HG02981 (cell line): ENCODE measurements around the gene BEST1.

Source experiments
- ATAC-seq: cut with Tn5 transposase; IDR thresholded peaks from one replicate; pipeline ENCODE4 v1.9.1; 2021; ENCODE audit warnings: mild to moderate bottlenecking, moderate library complexity; ENCODE audit not compliant: unreplicated experiment

The BEST1 gene

GRCh38 chr11:61950035-61950547, at the start of gene BEST1:
Gene BEST1 (plus strand): TSS chr11:61950351. CDS start chr11:61951807, 1,456 bp downstream.
- ATAC-seq, result no peak

GRCh38 chr11:61901397-61901796, 48.8 kb upstream of the BEST1 start:
- no peak for ATAC-seq

GRCh38 chr11:61902313-61902712, 47.8 kb upstream of the BEST1 start:
- ATAC-seq, result no peak

- ATAC-seq, result no peak
Measured at GRCh38 chr11:61903845-61904244, 46.3 kb upstream of the BEST1 start.

GRCh38 chr11:61904539-61905048, 45.6 kb upstream of the BEST1 start:
- ATAC-seq, result no peak

DNA sequence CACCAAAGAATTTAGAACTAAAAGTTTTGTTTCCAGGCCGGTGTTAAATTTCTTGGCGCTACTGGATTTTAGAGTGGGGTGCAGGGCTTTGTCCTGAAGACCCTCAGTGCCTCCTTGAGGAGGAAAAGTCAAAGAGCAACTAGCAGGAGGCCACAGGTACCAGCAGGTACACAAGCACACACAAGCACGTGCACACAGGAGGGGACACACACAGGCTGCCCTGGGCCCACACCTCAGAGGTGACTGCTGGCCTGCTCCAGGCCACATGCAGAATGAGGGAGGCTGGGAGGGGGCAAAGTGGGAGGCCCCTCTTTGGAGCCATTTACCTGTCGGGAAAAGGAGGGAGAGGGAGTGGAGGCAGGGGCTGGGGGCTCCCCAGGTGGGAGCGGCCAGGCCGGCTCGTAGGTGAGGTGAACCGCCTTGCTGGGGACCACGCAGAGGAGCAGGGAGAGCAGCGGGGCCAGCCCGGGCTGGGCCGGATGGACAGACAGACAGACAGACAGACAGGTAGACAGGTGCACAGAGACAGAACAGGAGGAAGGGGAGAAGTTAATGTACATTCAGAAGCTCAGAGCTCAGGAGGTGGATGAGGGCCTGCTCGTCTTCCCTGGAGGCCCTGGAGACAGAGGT, 45.0 kb upstream of the BEST1 start:
- ATAC-seq, result no peak

DNA sequence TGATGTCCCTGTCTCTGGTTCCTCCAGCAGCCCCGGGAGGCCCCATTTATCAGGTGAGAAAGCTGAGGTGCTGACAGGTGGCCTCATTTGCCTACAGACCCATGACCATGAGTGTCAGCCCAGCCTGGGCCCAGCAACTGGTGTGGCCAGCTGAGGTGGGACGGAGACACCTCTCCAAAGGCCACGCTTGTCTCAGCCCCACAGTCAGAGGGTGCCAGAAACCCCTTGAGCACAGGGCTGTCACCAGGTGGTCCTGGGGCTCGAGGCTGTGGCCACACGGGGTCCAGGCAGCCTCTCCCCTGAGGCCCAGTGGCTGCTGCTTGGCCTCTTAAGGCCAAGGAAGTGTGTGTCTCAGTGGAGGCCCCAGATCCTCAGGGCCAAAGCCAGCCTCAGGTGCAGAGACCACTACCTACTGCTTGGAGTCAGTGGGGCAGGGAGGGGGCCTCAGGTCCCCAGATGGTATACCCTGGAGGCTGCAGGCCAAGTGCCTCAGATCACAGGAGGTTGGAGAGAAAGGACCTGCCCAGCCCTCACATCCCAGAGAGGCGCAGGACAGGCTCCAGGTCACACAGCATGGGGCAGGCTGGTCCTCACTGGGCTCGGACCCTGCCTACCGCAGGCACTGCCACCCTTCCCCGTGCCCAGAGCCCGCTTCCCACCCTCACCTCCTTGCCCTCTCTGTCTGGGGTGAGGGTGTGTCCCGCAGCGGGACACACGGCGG, 44.2 kb upstream of the BEST1 start:
- ATAC-seq, result no peak

DNA sequence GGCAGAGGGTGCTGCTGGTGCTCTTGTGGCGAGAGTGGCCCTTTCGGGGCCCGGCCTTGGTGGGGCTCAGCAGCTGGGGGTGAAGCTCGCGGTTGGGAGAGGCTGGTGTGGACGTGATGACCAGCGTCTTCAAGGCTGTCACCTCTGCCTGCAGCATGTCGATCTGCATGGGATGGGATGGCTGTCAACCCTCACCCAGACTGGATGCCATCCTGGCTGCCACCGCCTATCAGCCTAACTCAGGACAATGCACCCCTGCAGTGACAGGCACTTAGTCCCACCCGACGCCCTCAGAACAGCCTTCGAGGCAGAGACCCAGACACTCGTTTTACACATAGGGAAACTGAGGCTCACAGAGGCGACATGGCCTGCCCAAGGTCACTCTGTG, 43.6 kb upstream of the BEST1 start:
- ATAC-seq, result no peak

- no peak for ATAC-seq
Measured at GRCh38 chr11:61907282-61907681, 42.9 kb upstream of the BEST1 start.

GRCh38 chr11:61907871-61908729, 42.1 kb upstream of the BEST1 start:
- ATAC-seq, result no peak

- ATAC-seq, result no peak
Measured at GRCh38 chr11:61908730-61909316, 41.3 kb upstream of the BEST1 start.

- ATAC-seq, result no peak
Measured at GRCh38 chr11:61910187-61911127, 39.7 kb upstream of the BEST1 start.

DNA sequence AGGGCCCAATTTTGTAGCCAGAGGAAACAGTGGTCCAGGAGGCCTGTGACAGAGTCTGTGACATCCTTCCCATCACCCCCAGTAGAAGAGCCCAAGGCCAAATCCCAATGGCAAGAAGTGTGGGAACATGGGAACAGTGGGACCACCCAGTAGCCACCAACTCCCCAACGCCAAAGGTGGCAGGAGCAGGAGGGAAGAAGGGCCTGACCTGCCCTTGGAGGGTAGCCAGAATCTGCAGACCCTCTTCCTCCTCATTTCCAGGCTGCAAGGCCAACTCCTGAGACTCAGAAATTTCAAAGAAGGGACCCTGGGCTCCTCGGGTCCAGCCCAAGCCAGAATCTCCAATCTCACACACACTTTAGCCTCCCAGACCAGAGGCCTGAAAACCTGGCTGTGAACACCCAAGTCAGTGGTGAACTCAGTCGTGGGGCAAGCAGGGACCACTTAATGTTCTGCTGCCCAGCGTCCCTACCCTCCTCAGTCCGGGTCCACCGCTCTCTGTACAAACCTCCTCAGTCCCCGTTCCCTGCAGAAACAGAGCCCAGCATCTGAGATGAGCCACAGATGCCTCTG, 38.9 kb upstream of the BEST1 start:
- ATAC-seq, result no peak

GRCh38 chr11:61911701-61912529, 38.2 kb upstream of the BEST1 start:
- no peak for ATAC-seq

DNA sequence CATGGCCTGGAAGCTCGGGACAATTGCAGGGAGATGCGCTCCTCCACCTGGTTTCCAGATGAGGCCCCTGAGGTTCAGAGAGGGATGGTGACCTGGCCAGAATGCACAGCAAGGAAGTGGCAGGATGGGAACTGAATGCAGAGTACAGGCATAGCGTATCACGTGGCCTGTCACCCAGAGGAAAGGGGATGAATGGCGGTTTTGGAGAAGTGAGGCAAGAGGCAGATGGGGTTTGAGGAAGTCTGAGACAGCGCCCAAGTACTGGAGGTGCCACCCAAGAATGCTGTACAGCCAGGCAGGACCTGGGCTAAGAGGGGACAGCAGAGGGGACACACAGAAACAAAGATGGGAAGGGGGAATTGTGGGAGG, 37.6 kb upstream of the BEST1 start:
- ATAC-seq, result no peak

DNA sequence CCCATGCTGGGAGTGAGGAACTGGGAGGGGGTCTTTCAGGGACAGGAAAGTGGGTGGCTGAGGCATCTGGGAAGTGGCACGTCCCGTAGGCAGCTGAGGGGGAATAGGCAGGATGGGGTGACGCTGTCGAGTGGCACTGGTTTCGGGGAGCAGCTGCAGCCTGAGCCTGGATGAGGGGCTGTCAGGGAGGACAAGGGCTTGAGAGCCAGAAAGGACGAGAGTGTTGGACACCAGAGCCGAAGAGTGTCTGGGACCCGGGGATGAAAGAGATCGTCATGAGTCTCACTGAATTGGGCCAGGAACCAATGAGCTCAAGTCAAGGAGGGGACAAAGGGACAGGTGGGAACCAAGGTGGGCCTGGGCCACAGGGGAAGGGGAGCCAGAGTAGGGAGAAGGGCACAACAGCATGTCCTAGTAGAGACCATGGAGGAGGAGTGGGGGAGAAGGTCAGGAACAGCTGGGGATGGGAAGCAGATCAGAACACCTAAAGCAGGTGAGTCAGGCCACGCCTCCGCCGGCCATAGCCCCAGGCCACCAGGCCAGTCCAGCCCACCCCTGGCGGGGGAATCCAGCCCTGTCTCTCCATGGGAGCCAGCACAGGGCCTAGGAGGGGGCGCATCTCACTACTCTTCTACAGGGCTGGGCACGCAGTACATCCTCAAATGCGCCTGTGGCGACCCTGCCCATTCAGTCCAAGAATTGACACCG, 37.0 kb upstream of the BEST1 start:
- no peak for ATAC-seq

GRCh38 chr11:61913699-61914395, 36.3 kb upstream of the BEST1 start:
- ATAC-seq, result no peak
